GM12878 (cell line): ENCODE data around the gene RBPJL. TPM values are rescaled to one million over a fixed set of nuclear protein-coding genes. Genes with fewer than 3 reads are reported as not detected.

Experiments used
- ATAC-seq: fragments of 200-7000 bp; cut with Tn5 transposase; 3 replicates; pipeline ENCODE4 v1.9.1; 2020; ENCODE audit warnings: mild to moderate bottlenecking, moderate library complexity
- BruUV-seq: library from RNA; stranded (reverse); fragments of 400-500 nt; replicated peaks from 2 replicates; lab custom pipeline; 2021; lab: Mats Ljungman, UMichigan
- CTCF ChIA-PET: fragments of 300-600 bp; sonication (Branson Sonifier 250); formaldehyde crosslinking; extraction: SDS; loops from one replicate; lab custom pipeline; 2021; ENCODE audit warnings: inconsistent platforms; lab: Yijun Ruan, JAX
- POLR2A ChIA-PET: fragments of 350-600 bp; formaldehyde crosslinking; extraction: SDS; loops from one replicate; lab custom pipeline; 2021; ENCODE audit warnings: inconsistent platforms; lab: Charles Lee
- RAD21 ChIA-PET: fragments of 300-600 bp; sonication (Branson Sonifier 250); formaldehyde crosslinking; loops from one replicate; lab custom pipeline; 2023; ENCODE audit warnings: antibody characterized with exemption; ENCODE audit not compliant: unreplicated experiment; lab: Charles Lee
- SMC1A ChIA-PET: fragments of 300-600 bp; sonication (Branson Sonifier 250); formaldehyde crosslinking; loops from one replicate; lab custom pipeline; 2023; ENCODE audit not compliant: unreplicated experiment, uncharacterized antibody; lab: Charles Lee
- DNase-seq: peaks from one replicate; pipeline ENCODE4 v3.0.0-alpha.2; 2011; ENCODE audit warnings: low read depth, low spot score
- FAIRE-seq: peaks from 3 replicates; lab custom pipeline; 2011; peaks lifted over from hg19 to GRCh38; lab: Jason Lieb, UNC
- H2AFZ ChIP-seq: 2 replicates; pipeline ENCODE4 v1.6.0; 2011; ENCODE audit warnings: low read depth, low read length, control low read depth; ENCODE audit not compliant: control insufficient read depth
- H3K27ac ChIP-seq: 2 replicates; pipeline ENCODE4 v1.5.1; 2011; ENCODE audit warnings: control low read depth; ENCODE audit not compliant: control insufficient read depth, insufficient read depth
- H3K27me3 ChIP-seq, 2 experiments: replicated peaks in 1 of 2; 2 replicates each; pipeline versions ENCODE4 v1.6.0 to v1.6.1; 2011; ENCODE audit warnings: low read length in 1 of 2; ENCODE audit not compliant: control insufficient read depth in 2 of 2, insufficient read depth in 2 of 2
- H3K36me3 ChIP-seq, 2 experiments: 2 replicates each; pipeline ENCODE4 v1.5.1; 2011; ENCODE audit warnings: low read length in 1 of 2; ENCODE audit not compliant: control insufficient read depth in 2 of 2, insufficient read depth in 2 of 2
- H3K4me1 ChIP-seq: 2 replicates; pipeline ENCODE4 v1.6.1; 2011; ENCODE audit warnings: mild to moderate bottlenecking, low read length, moderate library complexity, mixed read lengths; ENCODE audit not compliant: control insufficient read depth, insufficient read depth
- H3K4me2 ChIP-seq: 2 replicates; pipeline ENCODE4 v1.6.0; 2011; ENCODE audit warnings: control low read depth; ENCODE audit not compliant: control insufficient read depth, insufficient read depth
- H3K4me3 ChIP-seq: fragments of 200-600 bp; sonication (generic); 2 replicates; pipeline ENCODE4 v1.5.1; 2016
- H3K79me2 ChIP-seq: 2 replicates; pipeline ENCODE4 v1.6.0; 2011; ENCODE audit warnings: low read length; ENCODE audit not compliant: control insufficient read depth, insufficient read depth
- H3K9ac ChIP-seq: 2 replicates; pipeline ENCODE4 v1.8.0; 2011; ENCODE audit warnings: low read length, control low read depth, mixed read lengths; ENCODE audit not compliant: control insufficient read depth, insufficient read depth
- H3K9me3 ChIP-seq: replicated peaks from 3 replicates; pipeline ENCODE4 v1.5.1; 2011; ENCODE audit warnings: mild to moderate bottlenecking, low read length; ENCODE audit not compliant: control insufficient read depth, insufficient read depth
- H4K20me1 ChIP-seq: 2 replicates; pipeline ENCODE4 v1.6.0; 2011; ENCODE audit not compliant: control insufficient read depth, insufficient read depth
- GABPA ChIP-seq: IDR thresholded peaks from 2 replicates; pipeline ENCODE4 v1.6.1; 2014; ENCODE audit warnings: antibody characterized with exemption, low read depth, mild to moderate bottlenecking, inconsistent platforms
- IRF3 ChIP-seq: fragments of 450-650 bp; IDR thresholded peaks from 2 replicates; pipeline ENCODE4 v1.6.1; 2014; ENCODE audit warnings: mild to moderate bottlenecking
- YY1 ChIP-seq: IDR thresholded peaks from 2 replicates; pipeline ENCODE4 v1.6.1; 2011; ENCODE audit warnings: low read depth, mild to moderate bottlenecking, low read length
- WGBS: methylation state at CpG from one replicate; pipeline ENCODE4 v1.1.6; 2016; ENCODE audit warnings: low lambda C conversion rate; ENCODE audit not compliant: insufficient replicate concordance, insufficient coverage; ENCODE audit errors: missing lambda C conversion rate; 5-methylcytosine and 5-hydroxymethylcytosine counted together
- in situ Hi-C: fragments of 300-500 bp; cut with MboI; formaldehyde crosslinking; loops from 9 replicates; pipeline ENCODE4 v1.14.3; 2018; ENCODE audit warnings: mixed read lengths
- intact Hi-C: fragments of 100-400 bp; cut with micrococcal nuclease; formaldehyde crosslinking; loops from one replicate; pipeline ENCODE4 v1.14.2; 2022; ENCODE audit not compliant: unreplicated experiment
- polyA plus RNA-seq, 11 experiments: library from polyadenylated mRNA; depleted of rRNA in 4 of 11; unstranded in 6 of 11; stranded (reverse) in 5 of 11; fragments of >200 nt; fragmentation: Nextera tagmentation in 4 of 11; fragmentation: Illumina TruSeq in 1 of 11; extraction: Ambion mirVana in 4 of 11; extraction: Trizol in 1 of 11; gene quantifications; 1 replicate in 1 of 11; 2 replicates in 10 of 11; pipeline versions ENCODE4 v1.2.1 to v1.2.3, GENCODE V29; 2011 to 2016; ENCODE audit warnings: inconsistent platforms in 2 of 11, missing spikeins in 2 of 11, low read depth in 1 of 11
- total RNA-seq, 4 experiments: library from RNA; depleted of rRNA in 3 of 4; stranded (reverse); fragments of >200 nt in 3 of 4; fragmentation: Illumina TruSeq in 1 of 4; extraction: Trizol in 1 of 4; gene quantifications; 2 replicates each; pipeline versions ENCODE4 v1.2.1 to v1.2.3, GENCODE V29; 2013 to 2021

Gene RBPJL
- total and polyA plus RNA-seq, 10 of the 15 experiments (the other 5 are each of a cell fraction or from before 2014, with no cell fraction given), result 0.18 TPM; not detected in 9

GRCh38 chr20:45361793-45362192, 55.2 kb downstream of the RBPJL start:
- intact Hi-C loops (loop anchor here (2.0 kb wide), 1 partner anchor 409 kb away; no protein-coding TSS in a partner anchor), in situ Hi-C loops (loop anchor here (10.0 kb wide), 1 partner anchor 753 kb away; the partner anchor contains the start of gene CD40)
- RAD21 ChIA-PET, result interaction anchor here (1.1 to 17.6 kb wide), 10 partner anchors 9 to 88 kb away, joined by 3 to 394 read pairs (median 8); no protein-coding TSS in a partner anchor
- peaks cover 27% of the 10 kb centered on the region for H3K4me1 ChIP-seq
- 41% methylated on average over 6 of the region's 6 CpGs for WGBS
- POLR2A ChIA-PET, result interaction anchor here (0.7 to 1.4 kb wide), 5 partner anchors 12 to 717 kb away, joined by 3 to 6 read pairs (median 4); partner anchors contain the start of gene SDC4
- H3K4me3 ChIP-seq, result no peak overlapping the region
- no peaks in the 10 kb centered on the region; the same call in 1 of the 2 replicates for H4K20me1 ChIP-seq
- no peaks in the 10 kb centered on the region for H3K27me3 ChIP-seq
- DNase-seq (no peak), ATAC-seq (no peak), FAIRE-seq (no peak)
- BruUV-seq, result no TSS peak
- H3K27ac ChIP-seq, result no peak overlapping the region
- H3K9ac ChIP-seq, result no peak overlapping the region
- no peak for TF ChIP-seq IRF3
- no peak for TF ChIP-seq YY1
- TF ChIP-seq GABPA, result no peak
- CTCF ChIA-PET, result interaction anchor here (0.9 to 19.4 kb wide), 15 partner anchors 10 to 409 kb away, joined by 3 to 685 read pairs (median 8); partner anchors contain the start of genes PIGT and TP53TG5
- no peak overlapping the region for H3K4me2 ChIP-seq
- SMC1A ChIA-PET, result interaction anchor here (0.9 to 19.8 kb wide), 11 partner anchors 9 to 82 kb away, joined by 3 to 440 read pairs (median 8); partner anchors contain the start of gene SDC4
- H2AFZ ChIP-seq, result no peak overlapping the region
- peaks cover 2 to 6% of the 10 kb centered on the region in 2 experiments; a peak in 3 of 4 replicates for H3K36me3 ChIP-seq
- peaks cover 7% of the 10 kb centered on the region for H3K79me2 ChIP-seq
- no peaks in the 10 kb centered on the region; the same call in 2 of the 3 replicates for H3K9me3 ChIP-seq
